Uterus (tissue), 2 donors: ENCODE data around the gene AAMP.

Source experiments
- POLR2A ChIP-seq, 2 donors: fragments of 450-650 bp; IDR thresholded peaks; one replicate each; pipeline ENCODE4 v1.6.1; 2016; ENCODE audit warnings: antibody characterized with exemption in 2 of 2, mild to moderate bottlenecking in 1 of 2, moderate library complexity in 1 of 2
- TF ChIP-seq, protein P1 (sequence below), 4 experiments: fragments of 200-600 bp in 2 of 4; fragments of 450-650 bp in 2 of 4; sonication (generic) in 2 of 4; IDR thresholded peaks; one replicate each; pipeline ENCODE4 v1.5.1; 2016 to 2019; ENCODE audit warnings: antibody characterized with exemption in 4 of 4, mild to moderate bottlenecking in 2 of 4, moderate library complexity in 1 of 4

DNA sequence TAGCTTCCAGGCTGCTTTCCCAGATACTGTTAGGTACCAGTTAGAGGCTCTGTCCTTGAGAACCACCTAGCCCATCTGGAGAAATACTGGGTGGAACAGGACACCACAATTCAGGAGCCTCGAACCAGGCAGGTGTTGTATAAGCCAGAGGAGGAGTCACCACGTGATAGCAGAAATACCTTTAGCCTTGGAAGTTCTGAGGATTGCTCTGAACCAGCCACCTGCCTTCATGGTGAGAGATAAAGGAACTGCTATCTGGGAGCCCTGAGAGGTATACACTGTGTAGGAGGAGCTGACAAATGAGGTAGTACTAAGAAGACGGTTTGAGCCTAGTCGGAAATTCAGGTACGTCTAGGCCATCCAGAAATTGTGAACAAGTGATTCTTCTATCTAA, 16.7 kb downstream of the AAMP start:
- TF ChIP-seq, protein P1, sequence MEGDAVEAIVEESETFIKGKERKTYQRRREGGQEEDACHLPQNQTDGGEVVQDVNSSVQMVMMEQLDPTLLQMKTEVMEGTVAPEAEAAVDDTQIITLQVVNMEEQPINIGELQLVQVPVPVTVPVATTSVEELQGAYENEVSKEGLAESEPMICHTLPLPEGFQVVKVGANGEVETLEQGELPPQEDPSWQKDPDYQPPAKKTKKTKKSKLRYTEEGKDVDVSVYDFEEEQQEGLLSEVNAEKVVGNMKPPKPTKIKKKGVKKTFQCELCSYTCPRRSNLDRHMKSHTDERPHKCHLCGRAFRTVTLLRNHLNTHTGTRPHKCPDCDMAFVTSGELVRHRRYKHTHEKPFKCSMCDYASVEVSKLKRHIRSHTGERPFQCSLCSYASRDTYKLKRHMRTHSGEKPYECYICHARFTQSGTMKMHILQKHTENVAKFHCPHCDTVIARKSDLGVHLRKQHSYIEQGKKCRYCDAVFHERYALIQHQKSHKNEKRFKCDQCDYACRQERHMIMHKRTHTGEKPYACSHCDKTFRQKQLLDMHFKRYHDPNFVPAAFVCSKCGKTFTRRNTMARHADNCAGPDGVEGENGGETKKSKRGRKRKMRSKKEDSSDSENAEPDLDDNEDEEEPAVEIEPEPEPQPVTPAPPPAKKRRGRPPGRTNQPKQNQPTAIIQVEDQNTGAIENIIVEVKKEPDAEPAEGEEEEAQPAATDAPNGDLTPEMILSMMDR (IDR thresholded peaks at IDR 0.05): no peak
- no peak for TF ChIP-seq POLR2A (IDR thresholded peaks at IDR 0.05)
